ENCODE data around the gene NPY. TPM values are rescaled to one million over a fixed set of nuclear protein-coding genes. Genes with fewer than 3 reads are reported as not detected.

The NPY gene
- total RNA-seq, 1 donor from 2014 or later = not detected

GRCh38 chr7:24313777-24314176, 29.8 kb downstream of the NPY start:
- Mint-ChIP-seq H3K9me3 (no peaks in the 10 kb centered on the region), H3K36me3 (no peaks in the 10 kb centered on the region), H3K4me1 (peaks cover 6% of the 10 kb centered on the region), H3K27ac (no peak overlapping the region), H3K27me3 (ENCODE audit: low read depth) (peaks cover 7% of the 10 kb centered on the region), H3K4me3 (no peak overlapping the region)
- no peak for DNase-seq (ENCODE audit: low spot score in 2 of 2, unreplicated experiment in 2 of 2)
- TF ChIP-seq CTCF (IDR thresholded peaks at IDR 0.05; ENCODE audit: unreplicated experiment) = no peak

- H3K9me3 Mint-ChIP-seq = no peaks in the 10 kb centered on the region
- peaks cover 6% of the 10 kb centered on the region for H3K4me1 Mint-ChIP-seq
- no peak for TF ChIP-seq CTCF (IDR thresholded peaks at IDR 0.05; ENCODE audit: unreplicated experiment)
- no peak overlapping the region for H3K27ac Mint-ChIP-seq
- DNase-seq (ENCODE audit: low spot score in 2 of 2, unreplicated experiment in 2 of 2) = no peak
- H3K36me3 Mint-ChIP-seq = no peaks in the 10 kb centered on the region
- H3K27me3 Mint-ChIP-seq (ENCODE audit: low read depth) = peaks cover 8% of the 10 kb centered on the region
- H3K4me3 Mint-ChIP-seq = no peak overlapping the region
Observed at GRCh38 chr7:24316340-24316739, 32.4 kb downstream of the NPY start.

GRCh38 chr7:24318326-24318725, 34.3 kb downstream of the NPY start:
- H3K27ac Mint-ChIP-seq = no peak overlapping the region
- H3K4me1 Mint-ChIP-seq = peaks cover 6% of the 10 kb centered on the region
- no peaks in the 10 kb centered on the region for H3K9me3 Mint-ChIP-seq
- H3K27me3 Mint-ChIP-seq (ENCODE audit: low read depth) = peaks cover 13% of the 10 kb centered on the region
- no peaks in the 10 kb centered on the region for H3K36me3 Mint-ChIP-seq
- H3K4me3 Mint-ChIP-seq = no peak overlapping the region
- no peak for TF ChIP-seq CTCF (IDR thresholded peaks at IDR 0.05; ENCODE audit: unreplicated experiment)
- DNase-seq (ENCODE audit: low spot score in 2 of 2, unreplicated experiment in 2 of 2) = no peak

GRCh38 chr7:24319209-24319608, 35.2 kb downstream of the NPY start:
- Mint-ChIP-seq H3K27ac (no peak overlapping the region), H3K27me3 (ENCODE audit: low read depth) (peaks cover 13% of the 10 kb centered on the region), H3K36me3 (no peaks in the 10 kb centered on the region), H3K4me3 (no peak overlapping the region), H3K4me1 (peaks cover 6% of the 10 kb centered on the region), H3K9me3 (no peaks in the 10 kb centered on the region)
- TF ChIP-seq CTCF (IDR thresholded peaks at IDR 0.05; ENCODE audit: unreplicated experiment) = no peak
- DNase-seq (ENCODE audit: low spot score in 2 of 2, unreplicated experiment in 2 of 2) = no peak

GRCh38 chr7:24323961-24324480, 40.0 kb downstream of the NPY start:
- DNase-seq (ENCODE audit: low spot score in 2 of 2, unreplicated experiment in 2 of 2) = no peak
- Mint-ChIP-seq H3K4me1 (no peaks in the 10 kb centered on the region), H3K27ac (no peak overlapping the region), H3K36me3 (no peaks in the 10 kb centered on the region), H3K4me3 (no peak overlapping the region), H3K27me3 (ENCODE audit: low read depth) (peaks cover 10% of the 10 kb centered on the region), H3K9me3 (no peaks in the 10 kb centered on the region)
- no peak for TF ChIP-seq CTCF (IDR thresholded peaks at IDR 0.05; ENCODE audit: unreplicated experiment)

- peaks cover 7% of the 10 kb centered on the region for H3K27me3 Mint-ChIP-seq (ENCODE audit: low read depth)
- no peaks in the 10 kb centered on the region for H3K9me3 Mint-ChIP-seq
- H3K36me3 Mint-ChIP-seq = no peaks in the 10 kb centered on the region
- no peak overlapping the region for H3K4me3 Mint-ChIP-seq
- DNase-seq (ENCODE audit: low spot score in 2 of 2, unreplicated experiment in 2 of 2) = no peak
- H3K27ac Mint-ChIP-seq = no peak overlapping the region
- H3K4me1 Mint-ChIP-seq = no peaks in the 10 kb centered on the region
- no peak for TF ChIP-seq CTCF (IDR thresholded peaks at IDR 0.05; ENCODE audit: unreplicated experiment)
Observed at GRCh38 chr7:24325708-24326107, 41.7 kb downstream of the NPY start.
